MCF 10A (cell line): ENCODE measurements around the gene SDCBP2. TPM values are rescaled to one million over a fixed set of nuclear protein-coding genes. Genes with fewer than 3 reads are reported as not detected.

ENCODE experiments used
- BruUV-seq: library from RNA; stranded (reverse); fragments of 400-500 nt; replicated peaks from 2 replicates; lab custom pipeline; 2021; lab: Mats Ljungman, UMichigan
- CTCF ChIA-PET: fragments of 300-600 bp; sonication (Branson Sonifier 250); formaldehyde crosslinking; extraction: SDS; loops from one replicate; lab custom pipeline; 2021; ENCODE audit warnings: antibody characterized with exemption, inconsistent platforms; lab: Yijun Ruan, JAX
- POLR2A ChIA-PET: fragments of 300-600, 350-650 bp; sonication (Branson Sonifier 250); formaldehyde crosslinking; extraction: SDS; loops from one replicate; lab custom pipeline; 2020; ENCODE audit warnings: antibody characterized with exemption, inconsistent platforms; lab: Yijun Ruan, JAX
- DNase-seq: peaks from one replicate; pipeline ENCODE4 v3.0.0-alpha.2; 2018; ENCODE audit not compliant: unreplicated experiment
- H3K27ac Mint-ChIP-seq: one replicate; pipeline ENCODE4 v1.8.0; 2022; ENCODE audit warnings: mild to moderate bottlenecking, low read depth, mixed read lengths; ENCODE audit not compliant: unreplicated experiment
- H3K27me3 Mint-ChIP-seq: one replicate; pipeline ENCODE4 v1.8.0; 2022; ENCODE audit warnings: mixed read lengths; ENCODE audit not compliant: insufficient read depth, unreplicated experiment
- H3K36me3 Mint-ChIP-seq: one replicate; pipeline ENCODE4 v1.8.0; 2022; ENCODE audit warnings: mild to moderate bottlenecking, moderate library complexity, mixed read lengths; ENCODE audit not compliant: insufficient read depth, unreplicated experiment
- H3K4me1 Mint-ChIP-seq: one replicate; pipeline ENCODE4 v1.8.0; 2022; ENCODE audit warnings: mixed read lengths; ENCODE audit not compliant: insufficient read depth, unreplicated experiment
- H3K4me3 Mint-ChIP-seq: one replicate; pipeline ENCODE4 v1.8.0; 2022; ENCODE audit warnings: mild to moderate bottlenecking, moderate library complexity, mixed read lengths; ENCODE audit not compliant: unreplicated experiment
- H3K9me3 Mint-ChIP-seq: one replicate; pipeline ENCODE4 v1.8.0; 2022; ENCODE audit warnings: mixed read lengths; ENCODE audit not compliant: unreplicated experiment
- intact Hi-C: fragments of 100-400 bp; cut with micrococcal nuclease; formaldehyde crosslinking; loops from 2 replicates; pipeline ENCODE4 v1.14.1; 2022
- total RNA-seq: library from RNA; stranded (reverse); gene quantifications from 2 replicates; pipeline ENCODE4 v1.2.3, GENCODE V29; 2022
- TF ChIP-seq, protein P1 (sequence below): fragments of 200-600 bp; IDR thresholded peaks from one replicate; pipeline ENCODE4 v1.8.0; 2022; ENCODE audit warnings: antibody characterized with exemption, mild to moderate bottlenecking; ENCODE audit not compliant: unreplicated experiment

SDCBP2 gene
- total RNA-seq, 1 experiment from 2014 or later: 11.8 TPM

DNA sequence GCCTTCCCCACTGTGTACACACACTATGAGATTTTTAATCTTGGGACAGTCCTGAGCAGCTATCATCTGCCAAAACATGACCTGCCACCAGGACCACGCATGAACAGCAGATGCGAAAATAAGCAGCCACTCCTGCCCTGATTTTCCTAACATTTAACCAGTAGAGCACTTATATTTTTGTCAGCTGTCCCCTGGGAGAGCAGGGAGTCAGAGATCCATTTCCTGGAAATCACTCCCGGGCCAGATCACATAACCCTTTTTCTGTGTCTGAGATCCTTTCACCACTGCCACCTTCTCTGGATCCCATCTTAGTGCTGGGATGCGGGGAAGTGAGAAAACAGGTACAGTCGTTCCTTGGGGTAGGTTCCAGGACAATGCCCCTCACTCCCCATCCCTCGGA is 5.7 kb downstream of the SDCBP2 start:
- H3K4me3 Mint-ChIP-seq: peak overlapping the region; percentile 8
- intact Hi-C loops: no loop called here
- TF ChIP-seq, protein P1, sequence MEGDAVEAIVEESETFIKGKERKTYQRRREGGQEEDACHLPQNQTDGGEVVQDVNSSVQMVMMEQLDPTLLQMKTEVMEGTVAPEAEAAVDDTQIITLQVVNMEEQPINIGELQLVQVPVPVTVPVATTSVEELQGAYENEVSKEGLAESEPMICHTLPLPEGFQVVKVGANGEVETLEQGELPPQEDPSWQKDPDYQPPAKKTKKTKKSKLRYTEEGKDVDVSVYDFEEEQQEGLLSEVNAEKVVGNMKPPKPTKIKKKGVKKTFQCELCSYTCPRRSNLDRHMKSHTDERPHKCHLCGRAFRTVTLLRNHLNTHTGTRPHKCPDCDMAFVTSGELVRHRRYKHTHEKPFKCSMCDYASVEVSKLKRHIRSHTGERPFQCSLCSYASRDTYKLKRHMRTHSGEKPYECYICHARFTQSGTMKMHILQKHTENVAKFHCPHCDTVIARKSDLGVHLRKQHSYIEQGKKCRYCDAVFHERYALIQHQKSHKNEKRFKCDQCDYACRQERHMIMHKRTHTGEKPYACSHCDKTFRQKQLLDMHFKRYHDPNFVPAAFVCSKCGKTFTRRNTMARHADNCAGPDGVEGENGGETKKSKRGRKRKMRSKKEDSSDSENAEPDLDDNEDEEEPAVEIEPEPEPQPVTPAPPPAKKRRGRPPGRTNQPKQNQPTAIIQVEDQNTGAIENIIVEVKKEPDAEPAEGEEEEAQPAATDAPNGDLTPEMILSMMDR: no peak
- H3K27ac Mint-ChIP-seq: peak overlapping the region; percentile 96
- CTCF ChIA-PET: interaction anchor here (1.0 to 4.2 kb wide), 5 partner anchors 10 to 180 kb away, joined by 3 to 40 read pairs (median 14); partner anchors contain the start of gene NSFL1C
- no peak for DNase-seq
- no peaks in the 10 kb centered on the region for H3K9me3 Mint-ChIP-seq
- H3K27me3 Mint-ChIP-seq: no peaks in the 10 kb centered on the region
- POLR2A ChIA-PET: interaction anchor here (0.7 to 10.7 kb wide), 13 partner anchors 10 to 180 kb away, joined by 3 to 184 read pairs (median 5); partner anchors contain the start of genes FKBP1A and NSFL1C
- no TSS peak for BruUV-seq
- H3K4me1 Mint-ChIP-seq: peaks cover 12% of the 10 kb centered on the region
- no peaks in the 10 kb centered on the region for H3K36me3 Mint-ChIP-seq

DNA sequence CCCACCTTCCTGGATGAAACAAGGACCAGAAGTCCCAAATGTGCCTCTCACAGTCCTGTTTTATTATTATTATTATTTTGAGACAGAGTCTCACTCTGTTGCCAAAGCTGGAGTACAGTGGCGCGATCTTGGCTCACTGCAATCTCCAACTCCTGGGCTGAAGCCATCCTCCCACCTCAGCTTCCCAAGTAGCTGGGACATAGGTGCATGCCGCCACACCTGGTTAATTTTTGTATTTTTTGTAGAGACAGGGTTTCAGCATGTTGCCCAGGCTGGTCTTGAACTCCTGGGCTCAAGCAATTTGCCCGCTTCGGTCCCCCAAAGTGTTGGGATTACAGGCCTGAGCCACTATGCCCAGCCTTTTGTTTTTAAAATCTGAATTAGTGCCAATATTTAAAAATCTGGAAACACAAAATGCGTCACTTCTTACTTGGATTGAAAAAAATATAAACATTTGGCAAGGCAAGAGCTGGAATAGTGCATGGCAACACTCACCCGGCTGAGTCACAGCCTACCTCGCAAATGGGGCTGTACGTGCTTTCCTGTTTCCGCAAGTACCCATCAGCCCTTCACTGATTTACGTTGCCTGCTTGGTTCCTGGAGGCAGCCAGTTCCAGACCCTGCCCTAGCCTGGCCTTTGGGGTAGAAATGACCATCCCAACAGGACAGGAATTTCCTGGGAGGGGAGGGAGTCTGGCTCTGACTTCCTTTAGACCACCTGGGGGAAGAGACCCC is 6.3 kb downstream of the SDCBP2 start:
- ChIA-PET CTCF (interaction anchor here (0.8 to 4.2 kb wide), 10 partner anchors 10 to 366 kb away, joined by 3 to 40 read pairs (median 7); partner anchors contain the start of gene NSFL1C), POLR2A (interaction anchor here (0.5 to 10.7 kb wide), 16 partner anchors 8 to 1238 kb away, joined by 3 to 184 read pairs (median 4); partner anchors contain the start of genes FKBP1A and NSFL1C)
- Mint-ChIP-seq H3K27ac (peak overlapping the region; percentile 96), H3K27me3 (no peaks in the 10 kb centered on the region), H3K4me3 (peak overlapping the region; percentile 8), H3K36me3 (no peaks in the 10 kb centered on the region), H3K9me3 (no peaks in the 10 kb centered on the region), H3K4me1 (peaks cover 12% of the 10 kb centered on the region)
- DNase-seq: peak; percentile 92
- no TSS peak for BruUV-seq
- intact Hi-C loops: no loop called here
- TF ChIP-seq, protein P1: no peak

- Mint-ChIP-seq H3K4me1 (peaks cover 12% of the 10 kb centered on the region), H3K9me3 (no peaks in the 10 kb centered on the region), H3K27me3 (no peaks in the 10 kb centered on the region), H3K27ac (peak overlapping the region; percentile 96), H3K36me3 (no peaks in the 10 kb centered on the region), H3K4me3 (no peak overlapping the region)
- TF ChIP-seq, protein P1: no peak
- ChIA-PET POLR2A (interaction anchor here (0.8 to 10.7 kb wide), 9 partner anchors 9 to 181 kb away, joined by 3 to 184 read pairs (median 6); partner anchors contain the start of genes FKBP1A and NSFL1C), CTCF (interaction anchor here (0.8 to 4.2 kb wide), 9 partner anchors 9 to 365 kb away, joined by 3 to 40 read pairs (median 6); partner anchors contain the start of gene NSFL1C)
- BruUV-seq: no TSS peak
- DNase-seq: no peak
- intact Hi-C loops: no loop called here
Observed at GRCh38 chr20:1321654-1321939, 7.3 kb downstream of the SDCBP2 start.
